GM12874 (cell line): ENCODE data around the gene BNIP2.

Experiments
- CTCF ChIP-seq: IDR thresholded peaks from 2 replicates; pipeline ENCODE4 v1.5.1; 2011; ENCODE audit warnings: low read depth, mild to moderate bottlenecking, control low read depth, low read length, moderate library complexity; ENCODE audit not compliant: insufficient read depth

BNIP2 gene

GRCh38 chr15:59618406-59618805 is 70.7 kb downstream of the BNIP2 start:
- no peak for TF ChIP-seq CTCF

- no peak for TF ChIP-seq CTCF
Measured at GRCh38 chr15:59616379-59616778, 72.7 kb downstream of the BNIP2 start.

- TF ChIP-seq CTCF = no peak
Measured at GRCh38 chr15:59615661-59616060, 73.5 kb downstream of the BNIP2 start.

- TF ChIP-seq CTCF = no peak
Measured at GRCh38 chr15:59614153-59614552, 75.0 kb downstream of the BNIP2 start.

GRCh38 chr15:59611276-59612260 is 77.6 kb downstream of the BNIP2 start, which contains the start of gene GCNT3:
TSS of gene GCNT3 (plus strand) at chr15:59611783. CDS start at chr15:59618239, 6,456 bp downstream.
- no peak for TF ChIP-seq CTCF

GRCh38 chr15:59609730-59610712 is 79.1 kb downstream of the BNIP2 start:
- no peak for TF ChIP-seq CTCF
